H9 (cell line): ENCODE measurements around the gene ZSWIM5. TPM values are rescaled to one million over a fixed set of nuclear protein-coding genes. Genes with fewer than 3 reads are reported as not detected.

ENCODE experiments used
- DNase-seq: peaks from one replicate; pipeline ENCODE4 v3.0.0-alpha.2; 2017
- H2AFZ ChIP-seq: one replicate; pipeline ENCODE4 v1.6.1; 2013; ENCODE audit warnings: mild to moderate bottlenecking, low read length, control low read depth, moderate library complexity
- H2AK5ac ChIP-seq: 2 replicates; pipeline ENCODE4 v1.6.1; 2013; ENCODE audit warnings: low read length, control low read depth, mixed read lengths; ENCODE audit not compliant: insufficient read length
- H2BK120ac ChIP-seq: one replicate; pipeline ENCODE4 v1.6.1; 2013; ENCODE audit warnings: low read depth, mild to moderate bottlenecking, low read length, control low read depth, inconsistent platforms; ENCODE audit not compliant: poor library complexity, severe bottlenecking
- H2BK12ac ChIP-seq: 2 replicates; pipeline ENCODE4 v1.6.1; 2013; ENCODE audit warnings: low read length, control low read depth, mixed read lengths, low read depth; ENCODE audit not compliant: insufficient read length
- H2BK15ac ChIP-seq: 2 replicates; pipeline ENCODE4 v1.6.1; 2013; ENCODE audit warnings: low read depth, low read length, control low read depth
- H2BK20ac ChIP-seq: one replicate; pipeline ENCODE4 v1.6.1; 2013; ENCODE audit warnings: low read depth, mild to moderate bottlenecking, low read length, control low read depth, inconsistent platforms; ENCODE audit not compliant: poor library complexity, severe bottlenecking
- H2BK5ac ChIP-seq: 2 replicates; pipeline ENCODE4 v1.6.1; 2013; ENCODE audit warnings: low read length, control low read depth, mixed read lengths; ENCODE audit not compliant: insufficient read length
- H3K14ac ChIP-seq: 2 replicates; pipeline ENCODE4 v1.6.1; 2013; ENCODE audit warnings: low read length, control low read depth; ENCODE audit not compliant: insufficient read depth
- H3K18ac ChIP-seq: 2 replicates; pipeline ENCODE4 v1.6.1; 2013; ENCODE audit warnings: low read depth, mild to moderate bottlenecking, mixed read lengths, low read length, control low read depth; ENCODE audit not compliant: insufficient read length
- H3K23ac ChIP-seq: 2 replicates; pipeline ENCODE4 v1.6.1; 2013; ENCODE audit warnings: low read length, control low read depth, mixed read lengths, low read depth; ENCODE audit not compliant: insufficient read length
- H3K23me2 ChIP-seq: 2 replicates; pipeline ENCODE4 v1.6.1; 2013; ENCODE audit warnings: low read depth, mild to moderate bottlenecking, mixed read lengths, low read length, control low read depth; ENCODE audit not compliant: insufficient read length, poor library complexity, severe bottlenecking
- H3K27ac ChIP-seq: 2 replicates; pipeline ENCODE4 v1.5.1; 2013; ENCODE audit warnings: low read length, control low read depth, mixed read lengths, low read depth; ENCODE audit not compliant: insufficient read length
- H3K27me3 ChIP-seq: 2 replicates; pipeline ENCODE4 v1.6.1; 2013; ENCODE audit warnings: low read length, control low read depth, inconsistent platforms; ENCODE audit not compliant: insufficient read depth
- H3K4ac ChIP-seq: 2 replicates; pipeline ENCODE4 v1.6.1; 2013; ENCODE audit warnings: low read depth, mild to moderate bottlenecking, control low read depth, inconsistent platforms, low read length, moderate library complexity
- H3K4me1 ChIP-seq: 2 replicates; pipeline ENCODE4 v1.6.1; 2013; ENCODE audit warnings: low read length, control low read depth, inconsistent platforms; ENCODE audit not compliant: insufficient read depth
- H3K4me2 ChIP-seq: 2 replicates; pipeline ENCODE4 v1.6.1; 2013; ENCODE audit warnings: low read length, control low read depth, mixed read lengths; ENCODE audit not compliant: insufficient read length, insufficient read depth
- H3K56ac ChIP-seq: 2 replicates; pipeline ENCODE4 v1.6.1; 2013; ENCODE audit warnings: low read depth, mild to moderate bottlenecking, mixed read lengths, low read length, control low read depth; ENCODE audit not compliant: insufficient read length
- H3K79me1 ChIP-seq: 2 replicates; pipeline ENCODE4 v1.6.1; 2013; ENCODE audit warnings: low read depth, mild to moderate bottlenecking, moderate library complexity, low read length, control low read depth, inconsistent platforms; ENCODE audit not compliant: insufficient read depth, poor library complexity, severe bottlenecking
- H3K79me2 ChIP-seq: 2 replicates; pipeline ENCODE4 v1.6.1; 2013; ENCODE audit warnings: low read length, control low read depth, inconsistent platforms; ENCODE audit not compliant: insufficient read depth
- H3K9ac ChIP-seq: 2 replicates; pipeline ENCODE4 v1.6.1; 2013; ENCODE audit warnings: low read length, control low read depth, mixed read lengths; ENCODE audit not compliant: insufficient read length; ENCODE audit errors: extremely low read depth
- H3K9me3 ChIP-seq: one replicate; pipeline ENCODE4 v1.6.1; 2013; ENCODE audit warnings: low read depth, low read length, inconsistent platforms; ENCODE audit not compliant: control insufficient read depth
- H3T11ph ChIP-seq: one replicate; pipeline ENCODE4 v1.6.1; 2013; ENCODE audit warnings: mild to moderate bottlenecking, low read length, control low read depth, inconsistent platforms
- H4K20me1 ChIP-seq: one replicate; pipeline ENCODE4 v1.6.1; 2013; ENCODE audit not compliant: control insufficient read depth, insufficient read length, insufficient read depth
- H4K5ac ChIP-seq: 2 replicates; pipeline ENCODE4 v1.6.1; 2013; ENCODE audit warnings: low read depth, mild to moderate bottlenecking, mixed read lengths, low read length, control low read depth; ENCODE audit not compliant: insufficient read length
- H4K8ac ChIP-seq: replicated peaks from 2 replicates; pipeline ENCODE4 v1.6.1; 2013; ENCODE audit warnings: low read length, control low read depth, mixed read lengths, low read depth; ENCODE audit not compliant: insufficient read length
- H4K91ac ChIP-seq: 2 replicates; pipeline ENCODE4 v1.6.1; 2013; ENCODE audit warnings: low read depth, mild to moderate bottlenecking, moderate library complexity, mixed read lengths, low read length, control low read depth; ENCODE audit not compliant: insufficient read length
- H3K27ac Mint-ChIP-seq, 3 experiments: 2 replicates in 2 of 3; 3 replicates in 1 of 3; pipeline ENCODE4 v1.8.0; 2020 to 2021; ENCODE audit warnings: mixed read lengths in 3 of 3, mild to moderate bottlenecking in 1 of 3, moderate library complexity in 1 of 3
- H3K27me3 Mint-ChIP-seq: 2 replicates; pipeline ENCODE4 v1.8.0; 2021; ENCODE audit warnings: low read depth, mild to moderate bottlenecking, moderate library complexity, mixed read lengths
- H3K36me3 Mint-ChIP-seq, 3 experiments: 2 replicates in 2 of 3; 3 replicates in 1 of 3; pipeline ENCODE4 v1.8.0; 2020 to 2021; ENCODE audit warnings: low read depth in 3 of 3, mixed read lengths in 3 of 3; ENCODE audit not compliant: insufficient read depth in 1 of 3
- H3K4me1 Mint-ChIP-seq, 2 experiments: 2 replicates each; pipeline ENCODE4 v1.8.0; 2020; ENCODE audit warnings: mixed read lengths in 2 of 2
- H3K4me3 Mint-ChIP-seq, 2 experiments: 2 replicates in 1 of 2; 3 replicates in 1 of 2; pipeline ENCODE4 v1.8.0; 2020 to 2021; ENCODE audit warnings: mild to moderate bottlenecking in 2 of 2, mixed read lengths in 2 of 2, moderate library complexity in 1 of 2
- H3K9me3 Mint-ChIP-seq, 2 experiments: 2 replicates in 1 of 2; 3 replicates in 1 of 2; pipeline ENCODE4 v1.8.0; 2020; ENCODE audit warnings: mild to moderate bottlenecking in 2 of 2, mixed read lengths in 2 of 2, moderate library complexity in 1 of 2
- CTCF ChIP-seq: fragments of 200-600 bp; sonication (generic); conservative IDR thresholded peaks from 3 replicates; pipeline ENCODE4 v1.8.0; 2021; ENCODE audit warnings: antibody characterized with exemption, mild to moderate bottlenecking
- WGBS: extraction: QIAGEN DNeasy Blood & Tissue Kit; methylation state at CpG from one replicate; pipeline ENCODE4 v1.1.7; 2013; ENCODE audit warnings: missing lambda C conversion rate, low lambda C conversion rate, mixed read lengths; ENCODE audit not compliant: insufficient read length; ENCODE audit errors: extremely low coverage; 5-methylcytosine and 5-hydroxymethylcytosine counted together
- total RNA-seq: library from RNA; stranded (reverse); gene quantifications from 2 replicates; pipeline ENCODE4 v1.2.1, GENCODE V29; 2021

Gene ZSWIM5
- total RNA-seq, 1 experiment from 2014 or later = 3.5 TPM

GRCh38 chr1:45057542-45057941 is 148.9 kb downstream of the ZSWIM5 start:
- H4K5ac ChIP-seq = no peak overlapping the region
- no peak overlapping the region for H3K14ac ChIP-seq
- H3K4me1 ChIP-seq = no peaks in the 10 kb centered on the region
- H3K9ac ChIP-seq = no peak overlapping the region
- WGBS = no CpG with 5 or more reads among the region's 1 CpG
- no peak for TF ChIP-seq CTCF
- no peak overlapping the region for H4K8ac ChIP-seq
- Mint-ChIP-seq H3K27ac (no peak overlapping the region; a peak in 1 of 7 replicates), H3K27me3 (no peaks in the 10 kb centered on the region), H3K36me3 (no peaks in the 10 kb centered on the region; a peak in 1 of 7 replicates), H3K4me1 (peaks cover 7 to 8% of the 10 kb centered on the region in 2 experiments; a peak in 3 of 4 replicates), H3K9me3 (no peaks in the 10 kb centered on the region), H3K4me3 (no peak overlapping the region)
- H3K18ac ChIP-seq = no peak overlapping the region
- H2BK20ac ChIP-seq = no peak overlapping the region
- no peak overlapping the region for H2AFZ ChIP-seq
- no peak overlapping the region for H4K91ac ChIP-seq
- no peak overlapping the region for H2BK120ac ChIP-seq
- H3T11ph ChIP-seq = no peak overlapping the region
- no peak overlapping the region for H3K4ac ChIP-seq
- H3K56ac ChIP-seq = no peak overlapping the region
- H3K23me2 ChIP-seq = no peaks in the 10 kb centered on the region
- no peaks in the 10 kb centered on the region for H4K20me1 ChIP-seq
- H3K27ac ChIP-seq = no peak overlapping the region
- no peak overlapping the region for H2BK5ac ChIP-seq
- no peaks in the 10 kb centered on the region for H3K79me2 ChIP-seq
- no peak overlapping the region for H3K23ac ChIP-seq
- no peak overlapping the region for H2BK12ac ChIP-seq
- H2AK5ac ChIP-seq = no peak overlapping the region
- no peaks in the 10 kb centered on the region for H3K79me1 ChIP-seq
- H3K9me3 ChIP-seq = no peaks in the 10 kb centered on the region
- no peak overlapping the region for H3K4me2 ChIP-seq
- no peak overlapping the region for H2BK15ac ChIP-seq
- H3K27me3 ChIP-seq = no peaks in the 10 kb centered on the region
- DNase-seq = no peak
